Heart left ventricle (tissue), 13 donors: ENCODE data around the gene PCDHAC1.

Source experiments
- POLR2A ChIP-seq, 2 donors: fragments of 450-650 bp; IDR thresholded peaks; one replicate each; pipeline ENCODE4 v1.6.1; 2017; ENCODE audit warnings: antibody characterized with exemption in 2 of 2, mild to moderate bottlenecking in 2 of 2, moderate library complexity in 2 of 2
- TF ChIP-seq, protein P1 (sequence below), 12 donors: fragments of 200-600 bp; sonication (generic) in 4 of 12; IDR thresholded peaks; one replicate each; pipeline versions ENCODE4 v1.5.0 to v1.8.0; 2018 to 2022; ENCODE audit warnings: antibody characterized with exemption in 12 of 12, mild to moderate bottlenecking in 5 of 12
- donor health status: ischemic (EF 13 %, LVEDD 7.1; RV severe dilation, severe dysfunction).
- donor health status: DM: no; HTN: yes; CAD: no.
- donor health status: DM: no; HTN: no; CAD: no.
- donor health status: ischemic (EF 25% LVEDD 6.9; RV normal size, moderate dysfunction).
- donor health status: ischemic (EF 25% LVEDD 5.7; RV mildly dilated, moderate dysfunction).
- donor health status: ischemic (EF 35%, LVEDD 5.7; RV mildly dilated, moderate dysfunction).
- donor health status: nonischemic (EF 11% LVEDD 7.7; RV severe dilation, severe dysfunction).
- donor health status: DM: yes; HTN: yes; CAD: no.
- donor health status: PGD.
- donor health status: ischemic (EF 29% LVEDD 5.4; RV normal size, mild dysfunction).
- donor health status: nonischemic (EF 23%, LVEDD 6.1; RV moderate dilation, normal function).

DNA sequence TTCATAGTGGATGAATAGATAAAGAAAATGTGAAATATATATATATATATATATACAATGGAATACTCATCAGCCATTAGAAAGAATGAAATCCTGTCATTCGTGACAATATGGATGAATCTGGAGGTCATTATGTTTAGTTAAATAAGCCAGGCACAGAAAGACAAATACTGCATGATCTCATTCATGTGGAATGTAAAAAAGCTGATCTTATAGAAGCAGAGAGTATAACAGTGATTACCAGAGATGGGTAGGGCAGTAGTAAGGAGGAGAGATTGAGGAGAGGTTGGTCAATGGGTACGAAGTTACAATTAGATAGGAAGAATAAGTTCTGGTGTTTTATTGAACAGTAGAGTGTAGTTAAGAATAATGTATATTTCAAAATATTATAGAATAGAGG lies 20.5 kb downstream of the PCDHAC1 start:
- TF ChIP-seq, protein P1, sequence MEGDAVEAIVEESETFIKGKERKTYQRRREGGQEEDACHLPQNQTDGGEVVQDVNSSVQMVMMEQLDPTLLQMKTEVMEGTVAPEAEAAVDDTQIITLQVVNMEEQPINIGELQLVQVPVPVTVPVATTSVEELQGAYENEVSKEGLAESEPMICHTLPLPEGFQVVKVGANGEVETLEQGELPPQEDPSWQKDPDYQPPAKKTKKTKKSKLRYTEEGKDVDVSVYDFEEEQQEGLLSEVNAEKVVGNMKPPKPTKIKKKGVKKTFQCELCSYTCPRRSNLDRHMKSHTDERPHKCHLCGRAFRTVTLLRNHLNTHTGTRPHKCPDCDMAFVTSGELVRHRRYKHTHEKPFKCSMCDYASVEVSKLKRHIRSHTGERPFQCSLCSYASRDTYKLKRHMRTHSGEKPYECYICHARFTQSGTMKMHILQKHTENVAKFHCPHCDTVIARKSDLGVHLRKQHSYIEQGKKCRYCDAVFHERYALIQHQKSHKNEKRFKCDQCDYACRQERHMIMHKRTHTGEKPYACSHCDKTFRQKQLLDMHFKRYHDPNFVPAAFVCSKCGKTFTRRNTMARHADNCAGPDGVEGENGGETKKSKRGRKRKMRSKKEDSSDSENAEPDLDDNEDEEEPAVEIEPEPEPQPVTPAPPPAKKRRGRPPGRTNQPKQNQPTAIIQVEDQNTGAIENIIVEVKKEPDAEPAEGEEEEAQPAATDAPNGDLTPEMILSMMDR (IDR thresholded peaks at IDR 0.05): no peak
- no peak for TF ChIP-seq POLR2A (IDR thresholded peaks at IDR 0.05)
